RWPE1 (cell line): ENCODE data around the gene CHCHD3.

ENCODE experiments used
- CTCF ChIA-PET: fragments of 350-600 bp; sonication (Branson Sonifier 250); formaldehyde crosslinking; extraction: SDS; loops from one replicate; lab custom pipeline; 2021; lab: Yijun Ruan, JAX
- POLR2A ChIA-PET: fragments of 400-600 bp; formaldehyde crosslinking; extraction: SDS; loops from one replicate; lab custom pipeline; 2020; ENCODE audit warnings: antibody characterized with exemption; ENCODE audit not compliant: low non-redundant PET; lab: Yijun Ruan, JAX
- DNase-seq: peaks from one replicate; pipeline ENCODE4 v3.0.0; 2012; ENCODE audit warnings: low spot score
- H3K27ac ChIP-seq: fragments of 450-650 bp; 2 replicates; pipeline ENCODE4 v1.5.1; 2017
- CTCF ChIP-seq: fragments of 450-650 bp; conservative IDR thresholded peaks from 2 replicates; pipeline ENCODE4 v1.5.1; 2017; ENCODE audit warnings: low read depth, mild to moderate bottlenecking

Gene CHCHD3

GRCh38 chr7:132825932-132826835, 255.7 kb downstream of the CHCHD3 start:
- ChIA-PET CTCF (no interaction called here), POLR2A (no interaction called here)
- no peak for TF ChIP-seq CTCF
- DNase-seq: no peak
- no peak overlapping the region for H3K27ac ChIP-seq

- TF ChIP-seq CTCF: no peak
- ChIA-PET POLR2A (no interaction called here), CTCF (interaction anchor here (0.6 kb wide), 1 partner anchor 17 kb away, joined by 4 read pairs; no protein-coding TSS in a partner anchor)
- no peak overlapping the region for H3K27ac ChIP-seq
- DNase-seq: no peak
These were observed 256.7 kb downstream of the CHCHD3 start for GRCh38 chr7:132825222-132825621.

- TF ChIP-seq CTCF: no peak
- no peak for DNase-seq
- CTCF ChIA-PET: interaction anchor here (0.7 kb wide), 1 partner anchor 362 kb away, joined by 3 read pairs; no protein-coding TSS in a partner anchor
- H3K27ac ChIP-seq: no peak overlapping the region
- POLR2A ChIA-PET: no interaction called here
These were observed 262.2 kb downstream of the CHCHD3 start for GRCh38 chr7:132819648-132820047.

GRCh38 chr7:132817949-132818348, 263.9 kb downstream of the CHCHD3 start:
- CTCF ChIA-PET: no interaction called here
- no peak for TF ChIP-seq CTCF
- DNase-seq: no peak
- POLR2A ChIA-PET: no interaction called here
- H3K27ac ChIP-seq: no peak overlapping the region

GRCh38 chr7:132815696-132816311, 266.1 kb downstream of the CHCHD3 start:
- CTCF ChIA-PET: no interaction called here
- no peak overlapping the region for H3K27ac ChIP-seq

GRCh38 chr7:132815130-132815529, 266.8 kb downstream of the CHCHD3 start:
- POLR2A ChIA-PET: no interaction called here
- DNase-seq: no peak
- CTCF ChIA-PET: no interaction called here
- no peak for TF ChIP-seq CTCF
- H3K27ac ChIP-seq: no peak overlapping the region

More at GRCh38 chr7:132815696-132816311, 266.1 kb downstream of the CHCHD3 start:
- no peak for DNase-seq
- POLR2A ChIA-PET: no interaction called here
- TF ChIP-seq CTCF: no peak
